T47D (cell line): ENCODE measurements around the gene IL10.

Experiments
- DNase-seq, 2 experiments: peaks; one replicate each; pipeline versions ENCODE4 v3.0.0 to v3.0.0-alpha.2; 2011 to 2012; ENCODE audit warnings: low read depth in 1 of 2, low spot score in 1 of 2
- JUND ChIP-seq: IDR thresholded peaks from 2 replicates; pipeline ENCODE4 v1.6.1; 2012; ENCODE audit warnings: low read depth
- in situ Hi-C: cut with HindIII; loops from 2 replicates; pipeline ENCODE4 v1.10.0; 2016; ENCODE audit warnings: low sequenced_read_pairs, low pct_unique_long_range_greater_than_20kb

Gene IL10

GRCh38 chr1:206745301-206745700, 27.0 kb downstream of the IL10 start:
- no peak for DNase-seq
- in situ Hi-C loops, result no loop called here
- no peak for TF ChIP-seq JUND

GRCh38 chr1:206744683-206745082, 27.6 kb downstream of the IL10 start:
- TF ChIP-seq JUND, result no peak
- in situ Hi-C loops, result no loop called here
- no peak for DNase-seq

GRCh38 chr1:206742719-206743383, 29.4 kb downstream of the IL10 start:
- DNase-seq, result no peak
- no peak for TF ChIP-seq JUND
- in situ Hi-C loops, result no loop called here

- TF ChIP-seq JUND, result no peak
- DNase-seq, result no peak
- in situ Hi-C loops, result no loop called here
These were observed 31.1 kb downstream of the IL10 start for GRCh38 chr1:206741142-206741701.

- peak in 1 of 2 experiments; percentile 60 for DNase-seq
- TF ChIP-seq JUND, result no peak
- in situ Hi-C loops, result no loop called here
These were observed 32.8 kb downstream of the IL10 start for GRCh38 chr1:206739411-206740076.

- in situ Hi-C loops, result no loop called here
- no peak for TF ChIP-seq JUND
- peak; percentile 67 to 76 for DNase-seq
These were observed 33.6 kb downstream of the IL10 start for GRCh38 chr1:206738370-206739366.

GRCh38 chr1:206737729-206738201, 34.5 kb downstream of the IL10 start:
- in situ Hi-C loops, result no loop called here
- TF ChIP-seq JUND, result no peak
- DNase-seq, result no peak

- DNase-seq, result no peak
- in situ Hi-C loops, result no loop called here
- no peak for TF ChIP-seq JUND
These were observed 35.2 kb downstream of the IL10 start for GRCh38 chr1:206736878-206737728.

GRCh38 chr1:206735553-206736031, 36.7 kb downstream of the IL10 start:
- in situ Hi-C loops, result no loop called here
- TF ChIP-seq JUND, result no peak
- no peak for DNase-seq

GRCh38 chr1:206734499-206735142, 37.7 kb downstream of the IL10 start:
- TF ChIP-seq JUND, result no peak
- in situ Hi-C loops, result no loop called here
- DNase-seq, result peak; percentile 55 to 63

GRCh38 chr1:206732992-206733391, 39.3 kb downstream of the IL10 start:
- no peak for DNase-seq
- in situ Hi-C loops, result no loop called here
- no peak for TF ChIP-seq JUND
